ENCODE data around the gene AKAP17A. TPM values are rescaled to one million over a fixed set of nuclear protein-coding genes. Genes with fewer than 3 reads are reported as not detected.

Gene AKAP17A
- total and polyA plus RNA-seq, 3 experiments from 2014 or later: 52.1 to 74.5 (median 73.0) TPM

DNA sequence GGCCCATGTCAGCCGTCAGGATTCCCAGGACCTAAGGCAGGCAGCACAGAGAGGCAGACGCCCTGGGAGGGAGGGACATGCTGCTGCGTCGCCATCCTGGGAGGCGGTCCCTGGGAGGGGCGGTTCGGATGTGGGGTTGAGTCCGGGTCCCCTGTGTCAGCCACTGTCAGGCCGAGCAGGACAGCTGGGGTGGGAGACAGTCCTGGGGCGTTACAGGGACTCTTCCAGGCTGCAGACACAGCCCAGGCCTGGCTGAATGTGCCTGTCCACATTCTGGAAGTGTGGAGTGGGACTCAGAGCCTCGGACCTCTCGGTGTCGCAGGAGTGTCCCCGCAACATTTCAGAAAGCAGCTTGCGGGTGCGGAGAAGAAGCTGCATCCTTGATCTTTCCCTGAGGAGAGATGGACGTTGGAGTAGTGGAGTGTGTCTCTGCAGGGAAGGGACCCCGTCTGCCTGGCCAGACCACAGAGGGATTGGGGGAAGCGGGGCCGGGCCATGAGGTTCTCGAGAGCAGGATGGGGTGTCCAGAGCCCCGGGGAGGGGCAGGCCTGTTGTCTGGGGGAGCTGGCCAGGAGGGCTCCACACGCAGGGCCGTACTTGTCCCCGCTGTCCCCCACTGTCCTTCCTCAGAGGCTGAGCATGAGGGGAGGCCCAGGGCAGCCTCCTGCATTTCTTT is 6.1 kb downstream of the AKAP17A start:
- no peaks in the 10 kb centered on the region for H3K9me3 Mint-ChIP-seq
- H3K27ac Mint-ChIP-seq: peak overlapping the region in 3 of 8 donors; percentile 55 to 67 (median 61)
- Histone ChIP-seq H3K36me3 (ENCODE audit: insufficient read depth, low read length) (peaks cover 63% of the 10 kb centered on the region), H3K4me3 (ENCODE audit: low read length) (no peak overlapping the region), H3K27ac (ENCODE audit: low read depth, low read length) (no peak overlapping the region), H3K4me1 (ENCODE audit: insufficient read depth, low read length) (peaks cover 18% of the 10 kb centered on the region), H3K27me3 (ENCODE audit: insufficient read depth, low read length, poor library complexity, severe bottlenecking) (no peaks in the 10 kb centered on the region), H3K9me3 (ENCODE audit: low read length) (no peaks in the 10 kb centered on the region)
- H3K36me3 Mint-ChIP-seq: peaks cover 13 to 86% (median 14%) of the 10 kb centered on the region in 3 donors
- ChIA-PET POLR2A (no interaction called here), CTCF (no interaction called here)
- peaks cover 27 to 39% (median 34%) of the 10 kb centered on the region in 3 donors for H3K4me1 Mint-ChIP-seq
- H3K4me3 Mint-ChIP-seq: no peak overlapping the region
- H3K27me3 Mint-ChIP-seq: no peaks in the 10 kb centered on the region
- DNase-seq: no peak

DNA sequence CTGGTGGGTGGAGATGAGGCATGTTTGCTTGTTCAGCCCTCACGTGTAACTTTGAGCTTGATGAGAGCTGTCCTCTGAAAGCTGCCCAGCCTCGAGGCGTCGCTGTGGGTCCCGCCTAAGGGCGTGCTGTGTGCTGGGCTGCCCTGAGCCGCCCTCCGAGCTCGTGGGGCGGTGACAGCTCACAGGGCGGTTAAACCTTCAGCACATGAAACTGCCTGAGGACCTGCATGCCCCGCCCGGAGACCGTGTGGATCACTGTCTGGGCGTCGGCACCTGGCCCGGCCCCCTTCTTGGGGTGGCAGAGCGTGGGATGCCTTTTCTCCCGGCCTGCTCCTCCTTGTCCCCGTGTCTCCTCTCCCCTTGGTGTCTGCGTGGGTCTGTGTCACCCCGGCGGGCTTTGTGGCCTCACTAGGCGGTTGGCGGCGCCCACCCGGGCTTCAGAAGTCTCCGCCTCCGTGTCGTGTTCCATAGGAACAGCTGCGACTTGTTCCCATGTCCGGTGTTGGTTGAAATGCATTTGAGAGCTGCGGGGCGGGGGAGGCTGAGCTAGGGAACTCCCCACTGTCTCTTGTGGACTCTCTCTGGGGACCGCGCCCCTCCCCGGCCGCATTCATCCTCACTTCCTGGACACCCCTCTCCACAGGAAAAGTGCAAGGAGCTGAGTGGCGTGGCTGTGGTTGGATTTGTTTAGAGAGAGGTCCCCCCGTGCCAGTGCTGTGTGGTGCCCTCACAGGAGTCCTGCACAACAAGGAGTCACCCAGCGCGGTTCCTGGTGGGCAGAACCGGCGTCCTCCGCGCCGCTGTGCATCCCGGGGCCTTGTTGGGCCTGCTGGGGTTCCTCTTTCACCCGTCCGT is 6.8 kb downstream of the AKAP17A start:
- no peak overlapping the region for H3K4me3 ChIP-seq (ENCODE audit: low read length)
- POLR2A ChIA-PET: no interaction called here
- peaks cover 20 to 32% (median 26%) of the 10 kb centered on the region in 3 donors for H3K4me1 Mint-ChIP-seq
- no peak overlapping the region for H3K27ac ChIP-seq (ENCODE audit: low read depth, low read length)
- H3K27me3 Mint-ChIP-seq: no peaks in the 10 kb centered on the region
- H3K9me3 Mint-ChIP-seq: no peaks in the 10 kb centered on the region
- peaks cover 14 to 85% (median 15%) of the 10 kb centered on the region in 3 donors for H3K36me3 Mint-ChIP-seq
- peaks cover 10% of the 10 kb centered on the region for H3K4me1 ChIP-seq (ENCODE audit: insufficient read depth, low read length)
- no peak overlapping the region for H3K4me3 Mint-ChIP-seq
- CTCF ChIA-PET: no interaction called here
- H3K27me3 ChIP-seq (ENCODE audit: insufficient read depth, low read length, poor library complexity, severe bottlenecking): no peaks in the 10 kb centered on the region
- H3K9me3 ChIP-seq (ENCODE audit: low read length): no peaks in the 10 kb centered on the region
- H3K36me3 ChIP-seq (ENCODE audit: insufficient read depth, low read length): peaks cover 63% of the 10 kb centered on the region
- peak overlapping the region in 3 of 8 donors; percentile 50 to 88 (median 77) for H3K27ac Mint-ChIP-seq
- DNase-seq: no peak

DNA sequence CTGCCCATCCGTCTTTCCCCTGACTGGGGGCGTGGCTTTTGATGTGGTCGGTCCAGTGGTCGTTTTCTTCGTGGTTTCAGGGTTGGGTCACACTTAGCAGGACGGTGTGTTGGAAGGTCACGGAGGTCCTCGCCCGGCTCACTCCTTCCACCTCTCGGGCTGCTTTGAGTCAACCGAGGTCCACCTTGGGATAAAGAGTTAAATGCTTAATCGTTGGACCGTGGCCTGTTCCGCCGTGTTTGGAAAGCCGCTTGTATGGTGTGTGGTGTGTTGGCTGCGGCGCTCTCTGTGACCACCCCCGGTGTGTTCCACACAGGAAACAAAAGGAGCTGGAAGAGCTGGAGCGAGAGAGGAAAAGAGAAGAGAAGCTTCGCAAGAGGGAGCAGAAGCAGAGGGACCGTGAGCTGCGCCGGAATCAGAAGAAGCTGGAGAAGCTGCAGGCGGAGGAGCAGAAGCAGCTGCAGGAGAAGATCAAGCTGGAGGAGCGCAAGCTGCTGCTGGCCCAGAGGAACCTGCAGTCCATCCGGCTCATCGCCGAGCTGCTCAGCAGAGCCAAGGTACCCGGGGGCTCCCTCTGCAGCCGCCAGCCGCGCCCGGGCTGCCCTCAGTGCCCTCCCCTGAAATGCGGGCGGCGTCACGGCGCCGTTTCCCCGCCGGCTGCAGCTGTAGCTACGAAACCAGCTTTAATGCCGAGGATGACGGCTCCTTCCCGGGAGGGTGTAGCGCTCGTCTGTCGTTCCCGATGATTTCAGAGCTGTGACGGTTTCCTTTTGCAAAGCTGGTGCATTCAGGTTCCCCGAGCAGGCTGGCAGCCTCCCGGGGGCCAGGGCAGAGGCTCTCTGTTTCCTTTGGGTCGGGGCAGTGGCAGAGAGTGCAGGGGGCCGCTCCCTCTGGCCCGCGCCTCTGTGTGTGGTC is 7.7 kb downstream of the AKAP17A start:
- Mint-ChIP-seq H3K27ac (peak overlapping the region in 2 of 8 donors; percentile 0 to 50), H3K36me3 (peaks cover 15 to 79% (median 16%) of the 10 kb centered on the region in 3 donors), H3K9me3 (no peaks in the 10 kb centered on the region), H3K4me1 (peaks cover 13 to 24% (median 22%) of the 10 kb centered on the region in 3 donors), H3K27me3 (no peaks in the 10 kb centered on the region), H3K4me3 (no peak overlapping the region)
- H3K27ac ChIP-seq (ENCODE audit: low read depth, low read length): no peak overlapping the region
- peaks cover 3% of the 10 kb centered on the region for H3K4me1 ChIP-seq (ENCODE audit: insufficient read depth, low read length)
- H3K36me3 ChIP-seq (ENCODE audit: insufficient read depth, low read length): peaks cover 56% of the 10 kb centered on the region
- POLR2A ChIA-PET: no interaction called here
- CTCF ChIA-PET: no interaction called here
- H3K27me3 ChIP-seq (ENCODE audit: insufficient read depth, low read length, poor library complexity, severe bottlenecking): no peaks in the 10 kb centered on the region
- no peaks in the 10 kb centered on the region for H3K9me3 ChIP-seq (ENCODE audit: low read length)
- H3K4me3 ChIP-seq (ENCODE audit: low read length): no peak overlapping the region
- no peak for DNase-seq

DNA sequence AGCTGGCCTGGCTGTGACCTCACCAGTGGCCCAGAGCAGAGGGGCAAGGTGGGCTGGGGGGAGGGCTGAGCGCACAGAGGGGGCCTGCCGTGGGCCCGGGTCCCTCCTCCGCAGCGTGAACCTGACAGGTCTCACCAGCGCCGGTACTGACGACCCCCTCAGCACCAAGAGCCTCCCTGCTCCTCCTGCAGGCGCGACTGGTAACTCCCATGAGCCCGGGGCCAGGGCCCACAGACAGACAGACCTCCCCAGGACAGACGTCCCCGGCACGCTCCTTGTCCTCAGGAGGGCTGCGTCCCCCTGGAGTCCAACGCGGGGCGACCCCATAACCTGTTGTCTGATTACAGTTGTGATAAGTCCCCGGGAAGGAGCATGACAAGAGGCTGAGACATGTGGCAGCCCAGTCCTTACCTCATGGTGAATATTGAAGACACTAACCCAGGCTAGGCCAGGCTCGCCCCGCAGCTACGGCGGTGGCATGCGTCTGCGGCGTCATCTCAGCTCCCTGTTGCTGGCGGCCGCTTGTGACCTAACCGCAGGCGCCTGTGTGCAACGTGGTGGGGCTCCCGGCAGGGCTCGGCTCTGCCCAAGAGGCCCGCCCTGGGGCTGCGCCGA is 8.5 kb downstream of the AKAP17A start:
- CTCF ChIA-PET: no interaction called here
- H3K9me3 ChIP-seq (ENCODE audit: low read length): no peaks in the 10 kb centered on the region
- H3K9me3 Mint-ChIP-seq: no peaks in the 10 kb centered on the region
- H3K4me3 Mint-ChIP-seq: no peak overlapping the region
- H3K27me3 Mint-ChIP-seq: no peaks in the 10 kb centered on the region
- H3K4me3 ChIP-seq (ENCODE audit: low read length): no peak overlapping the region
- H3K36me3 ChIP-seq (ENCODE audit: insufficient read depth, low read length): peaks cover 49% of the 10 kb centered on the region
- POLR2A ChIA-PET: no interaction called here
- no peaks in the 10 kb centered on the region for H3K4me1 ChIP-seq (ENCODE audit: insufficient read depth, low read length)
- DNase-seq: no peak
- no peak overlapping the region for H3K27ac ChIP-seq (ENCODE audit: low read depth, low read length)
- no peak overlapping the region for H3K27ac Mint-ChIP-seq
- H3K36me3 Mint-ChIP-seq: peaks cover 18 to 79% (median 18%) of the 10 kb centered on the region in 3 donors
- peaks cover 12 to 21% (median 19%) of the 10 kb centered on the region in 3 donors for H3K4me1 Mint-ChIP-seq
- H3K27me3 ChIP-seq (ENCODE audit: insufficient read depth, low read length, poor library complexity, severe bottlenecking): no peaks in the 10 kb centered on the region

DNA sequence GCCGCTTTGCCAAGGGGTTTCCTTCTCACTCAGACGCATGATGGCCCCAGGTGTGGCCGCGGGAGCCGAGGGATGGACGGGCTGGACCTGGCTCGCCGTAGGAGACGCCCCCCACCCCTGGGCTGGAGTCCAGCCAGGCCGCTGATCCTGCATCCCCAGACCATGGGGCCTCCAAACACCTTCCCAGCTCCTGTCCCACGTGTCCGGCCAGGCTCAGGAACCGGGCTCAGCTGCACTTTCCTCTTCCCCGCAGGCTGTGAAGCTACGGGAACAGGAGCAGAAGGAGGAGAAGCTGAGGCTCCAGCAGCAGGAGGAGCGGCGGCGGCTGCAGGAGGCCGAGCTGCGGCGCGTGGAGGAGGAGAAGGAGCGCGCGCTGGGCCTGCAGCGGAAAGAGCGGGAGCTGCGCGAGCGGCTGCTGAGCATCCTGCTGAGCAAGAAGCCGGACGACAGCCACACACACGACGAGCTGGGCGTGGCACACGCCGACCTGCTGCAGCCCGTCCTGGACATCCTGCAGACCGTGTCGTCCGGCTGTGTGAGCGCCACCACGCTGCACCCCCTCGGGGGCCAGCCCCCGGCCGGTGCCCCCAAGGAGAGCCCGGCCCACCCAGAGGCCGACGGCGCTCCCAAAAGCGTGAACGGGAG is 9.1 kb downstream of the AKAP17A start:
- H3K27me3 ChIP-seq (ENCODE audit: insufficient read depth, low read length, poor library complexity, severe bottlenecking): no peaks in the 10 kb centered on the region
- peaks cover 43% of the 10 kb centered on the region for H3K36me3 ChIP-seq (ENCODE audit: insufficient read depth, low read length)
- Mint-ChIP-seq H3K27ac (no peak overlapping the region), H3K27me3 (no peaks in the 10 kb centered on the region), H3K4me3 (no peak overlapping the region), H3K9me3 (no peaks in the 10 kb centered on the region), H3K36me3 (peaks cover 18 to 77% (median 19%) of the 10 kb centered on the region in 3 donors), H3K4me1 (peaks cover 6 to 15% (median 13%) of the 10 kb centered on the region in 3 donors)
- H3K4me3 ChIP-seq (ENCODE audit: low read length): no peak overlapping the region
- ChIA-PET POLR2A (no interaction called here), CTCF (no interaction called here)
- peak in 1 of 5 donors; percentile 46 for DNase-seq
- H3K4me1 ChIP-seq (ENCODE audit: insufficient read depth, low read length): no peaks in the 10 kb centered on the region
- no peak overlapping the region for H3K27ac ChIP-seq (ENCODE audit: low read depth, low read length)
- H3K9me3 ChIP-seq (ENCODE audit: low read length): no peaks in the 10 kb centered on the region

DNA sequence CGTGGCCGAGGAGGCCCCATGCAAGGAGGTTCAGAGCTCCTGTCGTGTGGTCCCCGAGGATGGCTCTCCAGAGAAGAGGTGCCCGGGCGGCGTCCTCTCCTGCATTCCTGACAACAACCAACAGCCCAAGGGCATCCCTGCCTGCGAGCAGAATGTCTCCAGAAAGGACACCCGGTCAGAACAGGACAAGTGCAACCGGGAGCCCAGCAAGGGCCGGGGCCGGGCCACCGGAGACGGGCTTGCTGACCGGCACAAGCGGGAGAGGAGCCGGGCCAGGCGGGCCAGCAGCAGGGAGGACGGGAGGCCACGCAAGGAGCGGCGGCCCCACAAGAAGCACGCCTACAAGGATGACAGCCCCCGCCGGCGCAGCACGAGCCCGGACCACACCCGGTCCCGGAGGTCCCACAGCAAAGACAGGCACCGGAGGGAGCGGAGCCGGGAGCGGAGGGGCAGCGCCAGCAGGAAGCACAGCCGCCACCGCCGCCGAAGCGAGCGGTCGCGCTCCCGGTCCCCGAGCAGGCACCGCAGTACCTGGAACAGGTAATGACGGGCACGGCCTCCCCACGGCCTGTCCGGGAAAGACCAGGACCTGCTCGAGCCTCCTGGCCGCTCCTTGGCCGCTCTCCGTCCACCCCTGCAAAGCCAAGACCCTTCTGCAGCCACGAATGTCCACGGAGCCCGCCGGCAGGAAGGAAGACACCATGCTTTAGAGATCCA is 9.8 kb downstream of the AKAP17A start:
- H3K27ac Mint-ChIP-seq: peak overlapping the region in 1 of 8 donors; percentile 38
- peaks cover 18 to 71% (median 19%) of the 10 kb centered on the region in 3 donors for H3K36me3 Mint-ChIP-seq
- H3K27me3 Mint-ChIP-seq: no peaks in the 10 kb centered on the region

DNA sequence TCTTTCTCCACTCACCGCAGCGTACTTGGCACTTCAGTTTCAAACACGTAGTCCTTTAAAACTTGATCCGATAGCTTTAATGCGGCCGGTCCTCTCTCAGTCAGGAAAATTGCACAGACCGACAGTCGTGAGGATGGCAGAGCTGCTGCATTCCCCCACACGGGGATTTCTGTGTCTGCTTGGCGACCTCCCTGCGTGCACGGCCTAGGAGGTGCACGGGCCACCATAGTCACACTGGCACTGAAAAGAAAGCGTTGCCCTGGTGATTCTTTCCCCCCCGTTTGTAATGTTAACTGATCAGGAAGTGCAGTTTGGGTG is 10.3 kb downstream of the AKAP17A start:
- Mint-ChIP-seq H3K27me3 (no peaks in the 10 kb centered on the region), H3K4me1 (peaks cover 4 to 11% (median 9%) of the 10 kb centered on the region in 3 donors), H3K9me3 (no peaks in the 10 kb centered on the region), H3K4me3 (peak overlapping the region in 1 of 7 donors; percentile 29), H3K27ac (peak overlapping the region in 1 of 8 donors; percentile 38), H3K36me3 (peaks cover 18 to 70% (median 19%) of the 10 kb centered on the region in 3 donors)
- no peaks in the 10 kb centered on the region for H3K4me1 ChIP-seq (ENCODE audit: insufficient read depth, low read length)
- CTCF ChIA-PET: no interaction called here
- H3K27ac ChIP-seq (ENCODE audit: low read depth, low read length): no peak overlapping the region
- H3K4me3 ChIP-seq (ENCODE audit: low read length): no peak overlapping the region
- peak in 1 of 5 donors; percentile 10 for DNase-seq
- no peaks in the 10 kb centered on the region for H3K9me3 ChIP-seq (ENCODE audit: low read length)
- POLR2A ChIA-PET: no interaction called here
- H3K36me3 ChIP-seq (ENCODE audit: insufficient read depth, low read length): peaks cover 32% of the 10 kb centered on the region
- no peaks in the 10 kb centered on the region for H3K27me3 ChIP-seq (ENCODE audit: insufficient read depth, low read length, poor library complexity, severe bottlenecking)

More for the DNA sequence above, 9.8 kb downstream of the AKAP17A start:
- H3K27me3 ChIP-seq (ENCODE audit: insufficient read depth, low read length, poor library complexity, severe bottlenecking): no peaks in the 10 kb centered on the region
- H3K36me3 ChIP-seq (ENCODE audit: insufficient read depth, low read length): peaks cover 36% of the 10 kb centered on the region
- Mint-ChIP-seq H3K4me1 (peaks cover 4 to 11% (median 9%) of the 10 kb centered on the region in 3 donors), H3K9me3 (no peaks in the 10 kb centered on the region), H3K4me3 (peak overlapping the region in 1 of 7 donors; percentile 29)
- H3K4me1 ChIP-seq (ENCODE audit: insufficient read depth, low read length): no peaks in the 10 kb centered on the region
- DNase-seq: peak in 1 of 5 donors; percentile 48
- no peaks in the 10 kb centered on the region for H3K9me3 ChIP-seq (ENCODE audit: low read length)
- ChIA-PET POLR2A (no interaction called here), CTCF (no interaction called here)
- no peak overlapping the region for H3K4me3 ChIP-seq (ENCODE audit: low read length)
- H3K27ac ChIP-seq (ENCODE audit: low read depth, low read length): no peak overlapping the region

Measured in CD8-positive, alpha-beta memory T cell (primary cell).